ENCODE results near the gene POU2AF2.
A peak's percentile ranks its signal among the peaks of the same experiment; 100 is the strongest.
"Not testable (repeated sequence)": the region's sequence is repeated elsewhere in the genome, so short reads cannot be mapped to it uniquely, and the experiment has no call there.

The POU2AF2 gene

DNA sequence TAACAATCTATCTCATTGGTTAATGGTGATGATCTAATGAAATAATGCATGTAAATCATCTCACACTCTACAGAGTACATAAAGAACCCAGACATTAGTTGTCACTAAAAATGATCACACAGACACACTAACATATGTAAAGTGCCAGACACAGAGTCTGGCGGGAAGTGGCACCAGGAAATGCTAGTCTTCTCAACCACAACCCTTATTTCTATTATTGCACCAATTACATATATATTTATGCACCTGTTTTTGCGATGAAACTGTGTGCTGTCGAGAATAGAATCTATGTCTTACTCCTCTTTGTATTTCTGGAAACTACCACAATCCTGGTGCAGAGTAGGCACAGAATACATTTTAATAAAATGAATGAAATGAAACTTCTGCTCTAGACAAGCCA lies 26.9 kb downstream of the POU2AF2 start:
- Mint-ChIP-seq H3K4me1 (peaks cover 5 to 7% of the 10 kb centered on the region in 2 donors), H3K27me3 (peaks cover 4 to 10% of the 10 kb centered on the region in 2 donors), H3K9me3 (no peaks in the 10 kb centered on the region), H3K4me3 (no peak overlapping the region), H3K36me3 (no peaks in the 10 kb centered on the region), H3K27ac (no peak overlapping the region)
- ATAC-seq (replicated peaks) (no peak), DNase-seq (no peak)

DNA sequence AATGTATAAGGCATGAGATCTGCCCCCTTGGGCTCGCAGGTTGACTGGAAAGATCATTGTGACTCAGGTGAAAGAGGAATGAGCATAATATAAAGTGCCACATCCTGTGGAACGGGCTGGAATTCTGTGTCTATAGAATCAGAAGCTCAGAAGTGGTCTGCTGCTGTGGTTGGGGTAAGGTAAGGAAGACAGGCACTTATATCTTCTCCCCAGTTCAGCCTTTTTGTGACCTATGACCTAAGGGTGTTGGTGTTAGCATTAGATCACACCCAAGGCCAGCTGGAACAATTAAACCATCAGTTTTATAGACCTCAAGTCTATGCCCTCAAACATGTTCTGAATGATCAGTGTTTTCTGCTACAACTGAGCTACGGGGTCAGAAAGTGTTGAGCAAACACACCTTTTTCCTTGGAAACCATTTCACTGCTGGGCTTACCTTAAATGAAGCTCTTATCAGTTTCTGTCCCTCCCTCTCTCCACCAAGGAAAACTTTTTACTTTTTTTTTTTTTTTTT lies 37.1 kb downstream of the POU2AF2 start:
- Mint-ChIP-seq H3K36me3 (no peaks in the 10 kb centered on the region), H3K9me3 (no peaks in the 10 kb centered on the region), H3K27me3 (no peaks in the 10 kb centered on the region), H3K4me1 (peaks cover 7 to 15% of the 10 kb centered on the region in 2 donors), H3K4me3 (no peak overlapping the region), H3K27ac (no peak overlapping the region)
- DNase-seq (no peak), ATAC-seq (replicated peaks) (no peak)

DNA sequence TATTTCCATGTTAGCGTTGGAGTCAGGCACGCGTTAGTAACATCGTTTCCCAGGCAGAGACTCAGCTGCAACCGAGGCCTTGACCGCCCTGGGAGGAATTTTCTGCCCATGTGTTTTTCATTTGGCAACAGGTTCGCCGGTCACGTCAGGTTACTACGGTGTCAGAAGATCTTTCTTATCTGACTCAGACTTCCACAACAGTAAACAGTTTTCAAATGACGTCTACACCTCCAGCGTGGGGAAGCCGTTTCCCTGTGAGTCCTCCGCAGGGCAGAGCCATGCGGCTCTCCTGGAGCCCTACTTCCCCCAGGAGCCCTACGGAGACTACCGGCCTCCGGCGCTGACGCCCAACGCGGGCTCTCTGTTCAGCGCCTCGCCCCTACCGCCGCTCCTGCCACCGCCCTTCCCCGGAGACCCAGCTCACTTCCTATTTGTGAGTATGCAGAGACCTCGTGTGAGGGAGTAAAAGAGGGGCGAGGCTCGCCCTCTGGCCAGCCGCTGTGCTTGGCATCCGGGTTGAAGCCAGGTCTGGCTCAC lies 38.5 kb downstream of the POU2AF2 start:
- Mint-ChIP-seq H3K27me3 (no peaks in the 10 kb centered on the region), H3K36me3 (no peaks in the 10 kb centered on the region), H3K4me3 (peak overlapping the region in 1 of 2 donors; percentile 56), H3K4me1 (peaks cover 7 to 15% of the 10 kb centered on the region in 2 donors), H3K9me3 (no peaks in the 10 kb centered on the region), H3K27ac (peak overlapping the region; percentile 39)
- ATAC-seq (replicated peaks), result peak; percentile 47 to 57
- DNase-seq, result no peak

DNA sequence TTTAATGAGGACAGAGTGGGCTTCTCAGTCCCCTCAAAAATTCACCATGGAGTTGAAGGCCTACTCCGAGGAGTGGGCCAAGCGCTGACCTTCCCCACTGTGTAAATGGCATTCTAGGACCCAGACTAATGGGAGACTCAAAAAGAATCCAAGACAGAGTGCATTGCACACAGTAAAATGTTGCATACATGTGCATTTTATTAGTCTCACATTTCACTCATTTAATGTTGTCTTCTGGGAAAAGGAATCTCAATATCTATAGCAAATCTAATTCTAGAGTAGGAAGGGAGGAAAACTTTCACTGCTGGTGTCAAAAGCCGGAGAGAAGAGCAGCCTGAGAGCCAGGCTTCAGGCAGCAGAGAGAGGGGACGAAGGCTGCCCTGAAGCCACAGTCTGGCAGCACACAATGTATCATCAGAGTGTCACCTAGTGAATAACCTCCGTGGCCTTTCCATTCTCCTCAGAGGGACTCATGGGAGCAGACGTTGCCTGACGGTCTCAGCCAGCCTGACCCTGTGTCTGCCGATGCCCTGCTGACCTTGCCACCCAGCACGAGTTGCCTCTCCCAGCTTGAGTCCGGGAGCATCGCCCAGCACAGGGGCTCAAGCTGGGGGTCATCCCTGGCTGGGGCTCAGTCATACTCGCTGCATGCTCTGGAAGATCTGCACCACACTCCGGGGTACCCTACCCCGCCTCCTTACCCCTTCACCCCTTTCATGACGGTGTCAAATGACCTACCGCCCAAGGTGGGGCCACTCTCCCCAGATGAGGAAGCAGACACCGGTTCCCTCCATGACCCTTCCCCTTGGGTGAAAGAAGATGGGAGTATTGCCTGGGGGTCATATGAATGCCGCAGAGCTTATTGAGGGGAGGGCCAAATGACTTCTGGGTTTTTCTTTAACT lies 39.9 kb downstream of the POU2AF2 start:
- Mint-ChIP-seq H3K4me3 (no peak overlapping the region), H3K27ac (peak overlapping the region; percentile 10), H3K4me1 (peaks cover 7 to 15% of the 10 kb centered on the region in 2 donors), H3K27me3 (no peaks in the 10 kb centered on the region), H3K9me3 (no peaks in the 10 kb centered on the region), H3K36me3 (no peaks in the 10 kb centered on the region)
- DNase-seq (no peak), ATAC-seq (replicated peaks) (no peak)

DNA sequence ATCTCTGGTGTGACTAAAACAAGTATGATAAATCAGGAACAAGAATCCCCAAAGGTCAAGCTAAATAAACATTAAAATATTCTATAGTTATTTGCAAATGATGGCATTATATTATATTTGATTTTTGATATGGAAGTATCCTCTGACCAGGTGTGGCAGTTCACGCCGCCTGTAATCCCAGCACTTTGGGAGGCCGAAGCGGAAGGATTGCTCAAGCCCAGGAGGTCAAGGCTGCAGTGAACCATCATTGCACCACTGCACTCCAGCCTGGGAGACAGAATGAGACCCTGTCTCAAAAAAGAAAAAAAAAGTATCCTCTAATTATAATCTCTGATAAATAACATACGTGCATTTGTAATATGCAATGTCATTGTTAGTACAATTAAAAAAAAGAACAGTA lies 46.2 kb downstream of the POU2AF2 start:
- Mint-ChIP-seq H3K4me3 (no peak overlapping the region), H3K36me3 (no peaks in the 10 kb centered on the region), H3K27ac (no peak overlapping the region), H3K9me3 (no peaks in the 10 kb centered on the region), H3K4me1 (peaks cover 1 to 9% of the 10 kb centered on the region in 2 donors), H3K27me3 (peaks cover 5 to 6% of the 10 kb centered on the region in 2 donors)
- ATAC-seq (replicated peaks) (no peak), DNase-seq (no peak)

DNA sequence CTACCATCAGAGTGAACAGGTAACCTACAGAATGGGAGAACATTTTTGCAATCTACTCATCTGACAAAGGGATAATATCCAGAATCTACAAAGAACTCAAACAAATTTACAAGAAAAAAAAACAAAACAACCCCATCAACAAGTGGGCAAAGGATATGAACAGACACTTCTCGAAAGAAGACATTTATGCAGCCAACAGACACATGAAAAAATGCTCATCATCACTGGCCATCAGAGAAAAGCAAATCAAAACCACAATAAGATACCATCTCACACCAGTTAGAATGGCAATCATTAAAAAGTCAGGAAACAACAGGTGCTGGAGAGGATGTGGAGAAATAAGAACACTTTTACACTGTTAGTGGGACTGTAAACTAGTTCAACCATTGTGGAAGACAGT lies 46.9 kb downstream of the POU2AF2 start:
- not testable (repeated sequence) for DNase-seq; H3K9me3 Mint-ChIP-seq; H3K36me3 Mint-ChIP-seq; H3K27ac Mint-ChIP-seq; H3K4me3 Mint-ChIP-seq; ATAC-seq (replicated peaks)
- H3K27me3 Mint-ChIP-seq, result peaks cover 9 to 12% of the 10 kb centered on the region in 2 donors
- peaks cover 6 to 13% of the 10 kb centered on the region in 2 donors for H3K4me1 Mint-ChIP-seq

DNA sequence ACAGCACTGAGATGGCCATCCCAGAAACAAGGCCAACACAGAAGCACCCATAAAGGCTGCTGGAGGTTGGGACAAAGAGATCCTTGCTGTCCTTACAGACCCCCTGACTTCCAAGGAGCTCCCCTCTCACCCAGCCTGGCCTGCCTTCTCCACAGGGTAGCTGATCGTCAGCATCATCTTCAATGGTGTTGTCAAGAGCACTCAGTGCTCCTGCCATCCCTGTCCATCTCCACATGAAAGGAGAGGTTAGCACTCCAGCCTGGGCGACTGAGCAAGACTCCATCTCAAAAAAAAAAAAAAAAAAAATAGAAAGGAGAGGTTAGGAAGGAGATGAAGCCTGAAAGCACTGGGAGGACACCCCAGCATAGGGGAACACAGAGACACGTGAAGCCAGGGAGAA lies 50.7 kb downstream of the POU2AF2 start:
- H3K36me3 Mint-ChIP-seq, result peaks cover 2 to 6% of the 10 kb centered on the region in 2 donors
- H3K9me3 Mint-ChIP-seq, result no peaks in the 10 kb centered on the region
- no peak overlapping the region for H3K4me3 Mint-ChIP-seq
- ATAC-seq (replicated peaks) (no peak), DNase-seq (no peak)
- no peak overlapping the region for H3K27ac Mint-ChIP-seq
- H3K27me3 Mint-ChIP-seq, result peaks cover 12 to 25% of the 10 kb centered on the region in 2 donors
- peaks cover 21 to 38% of the 10 kb centered on the region in 2 donors for H3K4me1 Mint-ChIP-seq

DNA sequence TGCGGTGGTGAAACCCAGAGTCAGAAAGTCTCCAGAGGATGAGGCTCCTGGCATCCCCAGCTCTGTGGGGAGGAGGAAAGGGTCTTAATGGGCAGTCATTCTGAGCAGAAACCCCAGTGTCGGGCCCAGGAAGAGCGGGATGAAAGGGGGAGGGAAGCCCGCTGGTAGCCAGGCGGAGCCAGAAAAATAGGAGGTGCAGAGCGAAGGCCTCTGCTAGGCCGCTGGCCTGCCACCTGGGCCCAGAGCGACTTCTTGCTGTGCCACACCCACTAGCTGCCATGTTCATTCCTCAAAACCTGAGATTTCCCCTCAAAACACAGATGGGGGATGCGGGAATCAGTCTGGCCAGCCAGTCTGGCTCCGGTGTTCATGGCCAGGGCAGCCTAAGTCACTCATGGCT lies 52.2 kb downstream of the POU2AF2 start:
- DNase-seq (no peak), ATAC-seq (replicated peaks) (no peak)
- H3K4me3 Mint-ChIP-seq, result peak overlapping the region; percentile 53 to 88

DNA sequence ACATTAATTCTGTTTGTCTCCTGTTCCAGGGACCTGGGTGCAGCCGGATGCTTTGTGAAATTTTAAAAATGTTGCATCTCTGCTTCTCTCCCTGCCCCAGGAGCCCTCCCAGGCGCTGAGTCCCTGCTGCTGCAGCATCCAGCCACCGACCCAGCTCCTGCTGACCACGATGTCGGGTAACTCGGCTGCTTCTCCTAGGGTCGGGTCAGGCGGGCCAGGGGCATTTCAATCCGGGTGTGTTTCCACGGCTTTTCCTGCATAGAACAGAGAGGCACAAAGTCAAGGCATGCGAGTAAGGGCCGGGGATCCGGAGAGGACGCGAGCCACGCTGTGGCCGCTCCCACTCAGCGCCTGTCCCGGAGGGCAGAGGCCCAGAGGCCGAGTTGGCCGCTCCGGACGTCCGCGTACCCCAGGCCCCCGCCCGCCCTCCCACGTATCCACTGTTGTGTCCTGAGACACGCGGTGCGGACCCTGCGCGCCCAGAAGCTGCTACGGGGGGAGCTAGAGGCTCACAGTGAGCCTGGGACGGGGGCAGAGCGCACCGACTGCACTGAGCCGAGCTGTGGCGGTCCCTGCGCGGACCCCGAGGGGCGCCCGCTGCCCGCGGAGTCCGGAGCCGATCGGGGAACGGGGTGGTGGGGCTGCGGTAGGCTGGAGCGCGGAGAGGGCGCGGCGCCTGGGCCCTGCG lies 53.0 kb downstream of the POU2AF2 start, which contains the start of gene POU2AF3:
Gene POU2AF3, plus strand, starts transcription at position 134 of the 688 bp plus-strand sequence. Its CDS starts 36 bp downstream, at position 170.
- H3K27me3 Mint-ChIP-seq, result peaks cover 12 to 25% of the 10 kb centered on the region in 2 donors
- peaks cover 2 to 6% of the 10 kb centered on the region in 2 donors for H3K36me3 Mint-ChIP-seq
- H3K4me1 Mint-ChIP-seq, result peaks cover 23 to 42% of the 10 kb centered on the region in 2 donors
- ATAC-seq (replicated peaks), result peak; percentile 50 to 51
- DNase-seq, result no peak
- H3K4me3 Mint-ChIP-seq, result peak within 1 kb of the TSS; percentile 81 to 88
- H3K27ac Mint-ChIP-seq, result peak within 1 kb of the TSS; percentile 73
- H3K9me3 Mint-ChIP-seq, result no peaks in the 10 kb centered on the region

More for the DNA sequence above, 52.2 kb downstream of the POU2AF2 start:
- H3K9me3 Mint-ChIP-seq, result no peaks in the 10 kb centered on the region
- H3K27ac Mint-ChIP-seq, result no peak overlapping the region
- H3K4me1 Mint-ChIP-seq, result peaks cover 23 to 42% of the 10 kb centered on the region in 2 donors
- peaks cover 2 to 6% of the 10 kb centered on the region in 2 donors for H3K36me3 Mint-ChIP-seq
- H3K27me3 Mint-ChIP-seq, result peaks cover 12 to 25% of the 10 kb centered on the region in 2 donors

DNA sequence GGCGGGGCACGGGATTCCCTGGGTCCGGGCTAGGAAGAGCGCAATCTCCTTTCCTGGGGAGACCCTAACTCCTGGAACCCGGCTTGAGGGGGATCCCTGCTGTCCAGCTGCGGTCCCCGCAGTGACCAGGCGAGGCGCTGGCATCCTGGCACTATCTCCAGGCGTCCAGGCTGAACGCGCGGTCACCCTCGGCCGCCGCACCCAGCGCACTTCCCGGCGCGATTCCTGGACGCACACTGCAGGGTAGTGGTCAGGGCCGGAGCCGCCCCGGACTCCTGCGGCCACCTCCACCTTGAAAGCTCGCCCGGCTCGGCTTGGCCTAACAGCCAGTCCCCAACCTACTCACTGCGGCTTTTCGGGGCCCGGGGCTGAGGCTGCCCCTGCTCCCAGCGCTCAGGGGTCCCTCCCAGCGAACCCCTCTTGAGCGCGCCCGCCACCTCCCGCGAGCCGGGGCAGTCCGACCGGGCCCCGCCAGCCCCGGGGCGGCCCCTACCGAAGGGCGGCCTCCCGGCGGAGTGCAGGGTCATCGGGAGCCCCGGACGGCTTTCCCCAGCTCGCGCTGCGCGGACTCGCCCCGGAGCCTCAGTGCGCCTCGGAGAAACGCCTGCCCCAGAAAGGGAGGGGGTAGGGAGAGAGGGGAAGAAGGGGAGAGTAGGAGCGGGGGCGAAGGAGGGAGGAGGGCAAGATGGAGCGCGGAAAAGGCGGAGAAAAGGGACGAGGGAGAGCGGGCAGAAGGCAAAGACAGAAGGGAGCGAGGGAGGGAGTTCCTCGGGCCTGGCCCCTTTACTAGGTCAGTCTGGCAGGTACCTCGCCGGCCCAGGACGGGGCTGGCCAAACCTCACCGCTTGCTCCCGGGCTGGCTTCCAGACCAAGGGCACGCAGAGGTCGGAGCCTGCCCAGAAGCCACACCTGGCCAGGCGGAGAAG lies 53.8 kb downstream of the POU2AF2 start:
- Mint-ChIP-seq H3K27me3 (peaks cover 12 to 25% of the 10 kb centered on the region in 2 donors), H3K4me3 (peak overlapping the region; percentile 81 to 88), H3K27ac (peak overlapping the region; percentile 73), H3K36me3 (peaks cover 2 to 6% of the 10 kb centered on the region in 2 donors), H3K4me1 (peaks cover 23 to 42% of the 10 kb centered on the region in 2 donors), H3K9me3 (no peaks in the 10 kb centered on the region)
- peak; percentile 31 for DNase-seq
- ATAC-seq (replicated peaks), result peak; percentile 70 to 72

DNA sequence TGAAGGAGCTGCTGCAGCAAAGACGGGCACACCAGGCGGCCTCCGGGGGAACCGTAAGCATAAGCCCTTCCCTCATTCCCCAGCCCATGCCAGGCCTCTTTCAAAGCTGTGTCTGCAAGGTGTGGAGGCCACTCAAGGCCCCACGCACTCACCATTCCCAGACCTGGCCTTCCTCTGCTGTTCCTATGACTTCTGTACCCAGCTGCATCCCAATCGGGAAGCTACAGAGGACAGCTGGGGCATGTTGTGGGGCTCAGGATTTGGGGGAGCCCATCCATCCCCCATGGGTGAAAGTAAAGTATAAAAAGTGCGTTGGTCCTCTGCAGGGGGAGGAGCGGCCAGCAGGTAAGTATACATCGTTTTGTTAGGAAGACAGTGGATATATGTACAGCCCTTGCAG lies 55.0 kb downstream of the POU2AF2 start:
- peaks cover 12 to 25% of the 10 kb centered on the region in 2 donors for H3K27me3 Mint-ChIP-seq
- DNase-seq, result no peak
- no peaks in the 10 kb centered on the region for H3K9me3 Mint-ChIP-seq
- peaks cover 2 to 6% of the 10 kb centered on the region in 2 donors for H3K36me3 Mint-ChIP-seq
- no peak for ATAC-seq (replicated peaks)
- peak overlapping the region; percentile 81 to 88 for H3K4me3 Mint-ChIP-seq
- H3K4me1 Mint-ChIP-seq, result peaks cover 23 to 42% of the 10 kb centered on the region in 2 donors
- H3K27ac Mint-ChIP-seq, result no peak overlapping the region

DNA sequence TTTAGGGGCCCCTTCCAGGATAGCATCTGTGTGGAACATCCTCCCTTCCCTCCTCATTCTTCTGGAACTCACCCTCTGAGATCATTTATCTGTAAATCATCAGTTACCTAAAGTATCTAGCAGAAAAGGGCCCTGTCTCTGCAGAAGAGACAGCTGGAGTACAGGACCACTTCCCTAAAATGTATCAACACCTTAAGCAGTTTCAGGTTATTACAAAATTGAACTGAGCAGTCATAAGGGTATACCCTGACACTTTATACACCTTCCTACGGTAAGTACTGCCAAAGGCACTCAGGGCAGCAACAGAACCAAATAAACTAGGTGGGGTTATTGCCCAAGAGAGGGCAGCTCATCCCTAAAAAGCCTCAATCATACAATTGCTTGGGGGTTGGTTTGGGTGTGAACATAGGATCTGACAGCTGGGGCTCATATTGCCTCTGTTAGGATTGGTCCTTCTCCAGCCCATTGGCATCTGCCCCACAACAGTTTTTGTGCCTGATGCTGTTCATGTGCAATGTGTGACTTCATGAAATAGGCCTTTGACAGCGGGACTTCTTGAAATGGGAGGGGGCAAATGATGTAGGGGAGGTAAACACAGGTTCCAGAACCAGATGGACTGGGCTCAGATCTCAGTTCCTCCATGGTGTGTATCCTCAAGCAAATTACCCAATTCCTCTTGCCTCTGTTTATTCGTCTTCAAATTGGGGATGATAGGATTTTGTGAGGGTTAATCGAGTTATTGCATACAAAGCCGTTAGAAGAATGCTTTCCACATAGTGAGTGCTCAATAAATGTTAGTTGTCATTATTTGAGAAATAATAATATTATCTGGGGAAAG lies 55.7 kb downstream of the POU2AF2 start:
- peak; percentile 53 to 57 for ATAC-seq (replicated peaks)
- DNase-seq, result no peak
- Mint-ChIP-seq H3K27ac (no peak overlapping the region), H3K9me3 (no peaks in the 10 kb centered on the region), H3K36me3 (peaks cover 2 to 6% of the 10 kb centered on the region in 2 donors), H3K27me3 (peaks cover 12 to 27% of the 10 kb centered on the region in 2 donors), H3K4me1 (peaks cover 21 to 37% of the 10 kb centered on the region in 2 donors), H3K4me3 (no peak overlapping the region)

DNA sequence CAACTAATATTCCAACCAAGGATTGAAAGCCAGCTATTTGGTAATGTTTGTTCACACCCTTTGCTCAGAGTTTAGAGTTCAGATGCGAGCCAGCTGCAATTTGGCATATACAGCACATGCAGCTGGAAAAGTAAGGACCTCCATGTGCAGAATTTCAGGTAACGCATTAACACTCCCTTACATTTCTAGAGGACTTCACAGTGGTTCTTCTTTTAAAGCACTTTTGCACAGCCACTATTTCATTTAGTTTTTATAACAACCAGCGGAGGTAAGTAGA lies 56.3 kb downstream of the POU2AF2 start:
- Mint-ChIP-seq H3K36me3 (peaks cover 2 to 10% of the 10 kb centered on the region in 2 donors), H3K4me3 (no peak overlapping the region), H3K27ac (no peak overlapping the region), H3K4me1 (peaks cover 21 to 33% of the 10 kb centered on the region in 2 donors), H3K9me3 (no peaks in the 10 kb centered on the region), H3K27me3 (peaks cover 7 to 26% of the 10 kb centered on the region in 2 donors)
- DNase-seq (no peak), ATAC-seq (replicated peaks) (no peak)
